GM19328 (cell line): ENCODE measurements around the gene AJM1.

Experiments used
- ATAC-seq: cut with Tn5 transposase; IDR thresholded peaks from one replicate; pipeline ENCODE4 v1.9.1; 2021; ENCODE audit warnings: mild to moderate bottlenecking, moderate library complexity; ENCODE audit not compliant: unreplicated experiment

Gene AJM1

GRCh38 chr9:136853596-136854112 is 11.4 kb downstream of the AJM1 start:
- no peak for ATAC-seq

GRCh38 chr9:136854113-136854841 is 12.0 kb downstream of the AJM1 start:
- ATAC-seq, result no peak

- ATAC-seq, result no peak
Measured at GRCh38 chr9:136854842-136855460, 12.7 kb downstream of the AJM1 start.

GRCh38 chr9:136855461-136856078 is 13.3 kb downstream of the AJM1 start:
- ATAC-seq, result no peak

GRCh38 chr9:136856079-136856476 is 13.8 kb downstream of the AJM1 start:
- ATAC-seq, result no peak

GRCh38 chr9:136856541-136857141 is 14.4 kb downstream of the AJM1 start:
- ATAC-seq, result no peak

GRCh38 chr9:136857166-136857565 is 14.9 kb downstream of the AJM1 start:
- ATAC-seq, result no peak

GRCh38 chr9:136857581-136858412 is 15.5 kb downstream of the AJM1 start:
- no peak for ATAC-seq

GRCh38 chr9:136858452-136858843 is 16.2 kb downstream of the AJM1 start:
- no peak for ATAC-seq

- no peak for ATAC-seq
Measured at GRCh38 chr9:136858844-136859757, 16.8 kb downstream of the AJM1 start.

GRCh38 chr9:136860529-136860928 is 18.3 kb downstream of the AJM1 start:
- ATAC-seq, result no peak

GRCh38 chr9:136860933-136861873 is 18.9 kb downstream of the AJM1 start:
- ATAC-seq, result no peak

- no peak for ATAC-seq
Measured at GRCh38 chr9:136861874-136862457, 19.7 kb downstream of the AJM1 start.

- no peak for ATAC-seq
Measured at GRCh38 chr9:136862849-136863622, 20.8 kb downstream of the AJM1 start.

GRCh38 chr9:136863623-136864273 is 21.5 kb downstream of the AJM1 start:
- no peak for ATAC-seq

GRCh38 chr9:136865041-136865767 is 22.9 kb downstream of the AJM1 start:
- ATAC-seq, result no peak
